GM12872 (cell line): ENCODE results near the gene MED20.

ENCODE experiments used
- TF ChIP-seq, protein P1 (sequence below): IDR thresholded peaks from 3 replicates; pipeline ENCODE4 v1.5.1; 2011; ENCODE audit warnings: low read depth, mild to moderate bottlenecking, low read length, moderate library complexity; ENCODE audit not compliant: insufficient read depth

MED20 gene

DNA sequence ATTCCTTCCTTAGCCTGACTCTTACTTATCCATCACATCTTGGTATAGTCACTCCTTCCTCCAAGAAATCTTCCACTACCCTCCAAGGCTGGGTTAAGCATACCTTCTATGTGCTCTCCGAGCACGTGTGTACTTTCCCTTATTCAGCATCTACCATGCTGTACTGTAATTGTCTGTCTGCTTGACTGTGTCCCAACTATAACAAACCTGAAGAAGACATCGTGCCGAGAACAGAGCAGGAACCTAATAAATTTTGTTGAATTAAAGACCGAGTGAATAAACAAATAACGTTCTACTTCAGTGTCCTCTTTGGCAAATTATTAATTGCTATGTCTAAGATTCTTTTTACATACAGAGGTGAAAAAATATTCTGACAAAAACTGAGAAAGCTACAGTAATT lies 61.6 kb downstream of the MED20 start:
- TF ChIP-seq, protein P1, sequence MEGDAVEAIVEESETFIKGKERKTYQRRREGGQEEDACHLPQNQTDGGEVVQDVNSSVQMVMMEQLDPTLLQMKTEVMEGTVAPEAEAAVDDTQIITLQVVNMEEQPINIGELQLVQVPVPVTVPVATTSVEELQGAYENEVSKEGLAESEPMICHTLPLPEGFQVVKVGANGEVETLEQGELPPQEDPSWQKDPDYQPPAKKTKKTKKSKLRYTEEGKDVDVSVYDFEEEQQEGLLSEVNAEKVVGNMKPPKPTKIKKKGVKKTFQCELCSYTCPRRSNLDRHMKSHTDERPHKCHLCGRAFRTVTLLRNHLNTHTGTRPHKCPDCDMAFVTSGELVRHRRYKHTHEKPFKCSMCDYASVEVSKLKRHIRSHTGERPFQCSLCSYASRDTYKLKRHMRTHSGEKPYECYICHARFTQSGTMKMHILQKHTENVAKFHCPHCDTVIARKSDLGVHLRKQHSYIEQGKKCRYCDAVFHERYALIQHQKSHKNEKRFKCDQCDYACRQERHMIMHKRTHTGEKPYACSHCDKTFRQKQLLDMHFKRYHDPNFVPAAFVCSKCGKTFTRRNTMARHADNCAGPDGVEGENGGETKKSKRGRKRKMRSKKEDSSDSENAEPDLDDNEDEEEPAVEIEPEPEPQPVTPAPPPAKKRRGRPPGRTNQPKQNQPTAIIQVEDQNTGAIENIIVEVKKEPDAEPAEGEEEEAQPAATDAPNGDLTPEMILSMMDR, result no peak

DNA sequence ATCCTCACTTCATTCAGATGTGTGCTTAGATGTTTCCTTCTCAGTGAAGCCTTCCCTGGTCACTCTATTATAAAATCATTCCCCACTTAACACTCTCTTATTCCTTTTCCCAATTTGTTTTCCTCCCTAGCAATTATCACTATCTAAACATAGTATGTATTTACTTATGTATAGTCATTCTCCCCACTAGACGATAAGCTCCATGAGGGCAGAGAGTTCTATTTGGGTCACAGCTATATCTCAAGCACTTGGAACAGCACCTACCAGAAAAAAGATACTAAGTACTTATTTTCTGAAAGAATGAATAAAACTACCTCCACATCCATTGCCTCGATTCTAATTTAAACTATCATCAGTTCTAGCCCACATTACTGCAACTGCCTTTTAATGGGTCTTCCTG lies 62.2 kb downstream of the MED20 start:
- TF ChIP-seq, protein P1, result no peak
